D721Med (cell line): Measurements from ENCODE around the gene EMP3.

Experiments used
- DNase-seq: peaks from one replicate; pipeline ENCODE4 v3.0.0; 2011; ENCODE audit warnings: low spot score; ENCODE audit not compliant: insufficient read length
- FAIRE-seq: peaks from 2 replicates; lab custom pipeline; 2011; peaks lifted over from hg19 to GRCh38; lab: Jason Lieb, UNC
- TF ChIP-seq, protein P1 (sequence below): IDR thresholded peaks from 2 replicates; pipeline ENCODE4 v1.5.1; 2012; ENCODE audit warnings: mild to moderate bottlenecking, control low read depth; ENCODE audit not compliant: insufficient read depth; ENCODE audit errors: missing control alignments

EMP3 gene, protein sequence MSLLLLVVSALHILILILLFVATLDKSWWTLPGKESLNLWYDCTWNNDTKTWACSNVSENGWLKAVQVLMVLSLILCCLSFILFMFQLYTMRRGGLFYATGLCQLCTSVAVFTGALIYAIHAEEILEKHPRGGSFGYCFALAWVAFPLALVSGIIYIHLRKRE

DNA sequence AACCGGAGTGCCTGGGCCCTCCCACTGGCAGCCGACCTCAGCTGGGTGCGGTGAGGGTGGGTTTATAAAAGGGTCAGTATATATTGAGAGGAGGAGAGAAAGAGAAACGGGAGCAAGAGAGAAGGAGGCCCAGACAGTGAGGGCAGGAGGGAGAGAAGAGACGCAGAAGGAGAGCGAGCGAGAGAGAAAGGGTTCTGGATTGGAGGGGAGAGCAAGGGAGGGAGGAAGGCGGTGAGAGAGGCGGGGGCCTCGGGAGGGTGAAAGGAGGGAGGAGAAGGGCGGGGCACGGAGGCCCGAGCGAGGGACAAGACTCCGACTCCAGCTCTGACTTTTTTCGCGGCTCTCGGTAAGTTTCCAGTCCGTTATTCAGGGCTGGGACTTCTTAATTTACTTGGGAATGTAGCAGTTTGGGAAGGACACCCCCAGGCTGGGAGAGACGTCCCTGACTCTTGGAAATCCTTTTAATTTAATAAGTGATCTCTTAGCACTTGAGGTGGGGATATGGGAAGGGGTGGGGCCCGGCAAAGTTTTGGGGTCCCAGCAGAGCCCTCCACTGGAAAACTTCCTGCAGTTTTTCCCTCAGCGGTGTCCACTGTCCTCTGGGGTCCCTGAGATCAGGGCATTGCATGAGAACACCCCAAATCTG, at the start of gene EMP3:
TSS of gene EMP3 (plus strand) at position 288 of the 646 bp plus-strand sequence. CDS start 1,293 bp downstream, outside the sequence.
- TF ChIP-seq, protein P1, sequence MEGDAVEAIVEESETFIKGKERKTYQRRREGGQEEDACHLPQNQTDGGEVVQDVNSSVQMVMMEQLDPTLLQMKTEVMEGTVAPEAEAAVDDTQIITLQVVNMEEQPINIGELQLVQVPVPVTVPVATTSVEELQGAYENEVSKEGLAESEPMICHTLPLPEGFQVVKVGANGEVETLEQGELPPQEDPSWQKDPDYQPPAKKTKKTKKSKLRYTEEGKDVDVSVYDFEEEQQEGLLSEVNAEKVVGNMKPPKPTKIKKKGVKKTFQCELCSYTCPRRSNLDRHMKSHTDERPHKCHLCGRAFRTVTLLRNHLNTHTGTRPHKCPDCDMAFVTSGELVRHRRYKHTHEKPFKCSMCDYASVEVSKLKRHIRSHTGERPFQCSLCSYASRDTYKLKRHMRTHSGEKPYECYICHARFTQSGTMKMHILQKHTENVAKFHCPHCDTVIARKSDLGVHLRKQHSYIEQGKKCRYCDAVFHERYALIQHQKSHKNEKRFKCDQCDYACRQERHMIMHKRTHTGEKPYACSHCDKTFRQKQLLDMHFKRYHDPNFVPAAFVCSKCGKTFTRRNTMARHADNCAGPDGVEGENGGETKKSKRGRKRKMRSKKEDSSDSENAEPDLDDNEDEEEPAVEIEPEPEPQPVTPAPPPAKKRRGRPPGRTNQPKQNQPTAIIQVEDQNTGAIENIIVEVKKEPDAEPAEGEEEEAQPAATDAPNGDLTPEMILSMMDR: no peak
- FAIRE-seq (no peak), DNase-seq (no peak)

DNA sequence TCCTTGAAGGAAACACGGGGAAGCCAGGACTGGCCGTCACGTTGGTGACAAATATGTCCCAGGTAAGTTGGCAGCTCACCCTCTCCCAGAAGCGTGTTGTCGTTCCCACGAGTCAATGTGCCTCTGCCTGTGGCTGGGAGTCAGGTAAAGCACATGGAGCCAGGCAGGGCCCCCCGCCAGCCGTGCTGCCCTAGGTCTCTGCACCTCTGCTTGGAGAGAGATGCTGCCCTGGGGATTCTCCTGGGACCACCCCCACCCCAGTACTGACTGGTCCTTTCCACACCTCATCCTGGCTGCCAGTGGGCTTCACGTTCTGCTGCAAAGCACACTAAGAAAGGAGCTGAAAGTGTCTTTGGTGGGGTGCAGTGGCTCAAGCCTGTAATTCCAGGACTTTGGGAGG, 45.6 kb upstream of the EMP3 start:
- TF ChIP-seq, protein P1: no peak
- no peak for DNase-seq
- no peak for FAIRE-seq

DNA sequence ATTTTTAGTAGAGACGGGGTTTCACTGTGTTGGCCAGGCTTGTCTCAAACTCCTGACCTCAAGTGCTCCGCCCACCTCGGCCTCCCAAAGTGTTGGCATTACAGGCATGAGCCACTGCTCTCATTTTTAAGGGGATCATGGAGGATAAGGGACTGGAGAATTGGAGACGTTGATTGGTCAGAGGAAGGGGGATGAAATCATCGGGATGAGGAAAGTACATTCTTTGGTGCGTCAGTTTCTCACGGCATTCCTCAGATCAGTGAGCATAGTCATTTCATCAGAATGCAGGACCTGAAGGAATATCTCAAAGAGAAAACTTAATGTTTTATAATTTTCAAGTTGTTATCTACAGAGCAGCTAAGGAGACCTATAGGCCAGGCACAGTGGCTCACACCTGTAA, 41.4 kb upstream of the EMP3 start:
- TF ChIP-seq, protein P1: no peak
- FAIRE-seq (no peak), DNase-seq (no peak)

DNA sequence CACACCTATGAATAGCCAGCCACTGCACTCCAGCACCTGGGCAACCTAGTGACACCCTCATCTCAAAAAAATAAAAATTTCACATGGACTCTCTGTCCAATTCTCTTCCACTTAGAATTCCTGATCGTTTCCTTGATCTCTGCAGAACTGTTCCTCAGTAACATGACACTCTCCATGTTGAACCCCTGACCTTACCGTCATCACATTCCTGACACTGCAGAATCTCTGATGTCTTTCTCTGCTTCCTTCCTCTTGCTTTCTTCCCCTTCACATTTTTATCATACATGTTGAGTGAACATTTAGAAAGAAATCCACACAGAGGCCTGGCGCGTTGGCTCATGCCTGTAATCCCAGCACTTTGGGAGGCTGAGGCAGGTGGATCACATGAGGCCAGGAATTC, 40.5 kb upstream of the EMP3 start:
- FAIRE-seq (no peak), DNase-seq (no peak)
- TF ChIP-seq, protein P1: no peak

DNA sequence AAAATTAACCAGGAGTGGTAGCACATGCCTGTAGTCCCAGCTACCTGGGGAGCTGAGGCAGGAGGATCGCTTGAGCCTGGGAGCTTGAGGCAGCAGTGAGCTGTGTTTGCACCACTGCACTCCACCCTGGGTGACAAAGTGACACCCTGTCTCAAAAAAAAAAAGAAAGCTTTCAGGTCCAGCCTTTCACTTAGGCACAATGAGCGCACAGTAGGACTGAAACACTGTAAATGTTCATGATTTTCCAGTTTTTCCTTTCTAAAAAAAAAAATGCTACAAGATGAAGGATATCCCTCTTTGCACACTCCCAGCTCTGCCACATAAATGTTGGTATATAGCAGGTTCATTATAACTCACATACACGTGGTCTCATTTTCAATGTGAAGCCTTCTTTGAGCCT, 37.6 kb upstream of the EMP3 start:
- no peak for DNase-seq
- FAIRE-seq: no peak
- TF ChIP-seq, protein P1: no peak

DNA sequence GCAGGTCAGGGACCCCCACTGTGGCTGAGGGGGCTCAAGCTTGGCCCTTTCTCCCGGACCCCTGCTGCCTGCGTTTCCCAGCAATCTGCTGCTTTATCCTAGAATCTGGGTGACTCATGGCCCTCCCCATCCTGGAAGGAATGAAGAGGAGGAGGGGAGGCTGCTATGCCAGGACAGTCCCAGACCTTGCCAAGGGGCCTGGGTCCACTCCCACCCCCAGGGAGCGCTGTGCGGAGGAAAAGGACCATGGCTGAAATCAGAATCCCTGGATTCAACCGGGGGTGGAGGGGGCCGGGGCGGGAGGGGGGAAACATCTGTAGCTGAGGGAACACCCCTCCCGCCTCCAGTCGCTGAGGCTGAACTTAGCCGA, 35.0 kb upstream of the EMP3 start:
- FAIRE-seq: no peak
- no peak for DNase-seq
- TF ChIP-seq, protein P1: no peak
